ENCODE results near the gene PFDN1.

The PFDN1 gene

DNA sequence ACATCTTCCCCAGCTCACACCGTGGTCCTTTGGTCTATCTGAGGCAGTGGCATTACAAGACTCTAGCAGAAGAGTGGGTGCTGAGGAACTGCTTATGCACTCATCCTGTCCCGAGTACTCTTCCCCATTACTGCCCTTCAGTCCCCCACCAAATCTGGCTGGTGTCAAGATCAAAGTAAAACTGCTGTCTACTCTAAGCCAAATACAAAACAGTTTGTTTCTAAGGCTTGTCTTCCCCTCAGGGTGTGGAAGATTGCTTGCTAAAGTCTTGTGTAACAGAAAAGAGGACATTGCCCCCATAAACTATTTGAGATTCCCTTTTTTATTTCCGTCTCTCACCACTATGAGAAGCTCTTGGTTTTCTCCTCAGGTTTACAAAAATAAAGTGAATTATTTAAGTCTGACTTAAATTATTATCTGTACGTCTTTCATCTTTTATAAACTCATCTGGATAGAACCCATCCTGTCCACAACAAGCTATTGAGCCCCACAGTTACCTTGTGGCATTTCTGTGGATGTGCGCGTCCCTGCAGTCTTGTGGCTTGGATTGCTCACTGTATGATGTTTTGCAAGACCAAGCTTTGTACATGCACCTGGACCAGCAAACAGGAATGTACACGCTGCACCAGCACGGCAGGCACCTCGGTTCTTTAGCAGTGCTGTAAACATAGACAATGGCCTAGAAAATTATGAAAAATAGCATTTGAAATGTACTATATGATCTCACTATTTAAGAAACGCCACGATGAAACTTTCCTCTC, 66.9 kb downstream of the PFDN1 start:
- no peak overlapping the region for H3K27ac ChIP-seq
- no peak overlapping the region for H2AFZ ChIP-seq
- peaks cover under 1% of the 10 kb centered on the region for H3K4me1 ChIP-seq
- no peak overlapping the region for H3K4me3 ChIP-seq (ENCODE audit: low read depth, low read length)
- H3K36me3 ChIP-seq (ENCODE audit: control insufficient read depth, insufficient read depth, low read length) = no peaks in the 10 kb centered on the region
- TF ChIP-seq, protein P1, sequence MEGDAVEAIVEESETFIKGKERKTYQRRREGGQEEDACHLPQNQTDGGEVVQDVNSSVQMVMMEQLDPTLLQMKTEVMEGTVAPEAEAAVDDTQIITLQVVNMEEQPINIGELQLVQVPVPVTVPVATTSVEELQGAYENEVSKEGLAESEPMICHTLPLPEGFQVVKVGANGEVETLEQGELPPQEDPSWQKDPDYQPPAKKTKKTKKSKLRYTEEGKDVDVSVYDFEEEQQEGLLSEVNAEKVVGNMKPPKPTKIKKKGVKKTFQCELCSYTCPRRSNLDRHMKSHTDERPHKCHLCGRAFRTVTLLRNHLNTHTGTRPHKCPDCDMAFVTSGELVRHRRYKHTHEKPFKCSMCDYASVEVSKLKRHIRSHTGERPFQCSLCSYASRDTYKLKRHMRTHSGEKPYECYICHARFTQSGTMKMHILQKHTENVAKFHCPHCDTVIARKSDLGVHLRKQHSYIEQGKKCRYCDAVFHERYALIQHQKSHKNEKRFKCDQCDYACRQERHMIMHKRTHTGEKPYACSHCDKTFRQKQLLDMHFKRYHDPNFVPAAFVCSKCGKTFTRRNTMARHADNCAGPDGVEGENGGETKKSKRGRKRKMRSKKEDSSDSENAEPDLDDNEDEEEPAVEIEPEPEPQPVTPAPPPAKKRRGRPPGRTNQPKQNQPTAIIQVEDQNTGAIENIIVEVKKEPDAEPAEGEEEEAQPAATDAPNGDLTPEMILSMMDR (IDR thresholded peaks at IDR 0.05) = no peak
- no peaks in the 10 kb centered on the region for H3K79me2 ChIP-seq
- H3K9me3 ChIP-seq (ENCODE audit: control insufficient read depth, low read length) = no peaks in the 10 kb centered on the region
- no peak overlapping the region for H3K4me2 ChIP-seq (ENCODE audit: low read length)
- no peaks in the 10 kb centered on the region for H3K27me3 ChIP-seq (ENCODE audit: control insufficient read depth, insufficient read depth, low read length)
- no peak overlapping the region for H3K9ac ChIP-seq

GRCh38 chr5:140234377-140234989, 68.4 kb downstream of the PFDN1 start:
- Histone ChIP-seq H3K79me2 (no peaks in the 10 kb centered on the region), H3K9ac (no peak overlapping the region), H3K27ac (no peak overlapping the region), H3K9me3 (ENCODE audit: control insufficient read depth, low read length) (no peaks in the 10 kb centered on the region), H3K4me2 (ENCODE audit: low read length) (no peak overlapping the region), H2AFZ (no peak overlapping the region), H3K36me3 (ENCODE audit: control insufficient read depth, insufficient read depth, low read length) (no peaks in the 10 kb centered on the region), H3K4me3 (ENCODE audit: low read depth, low read length) (no peak overlapping the region), H3K27me3 (ENCODE audit: control insufficient read depth, insufficient read depth, low read length) (no peaks in the 10 kb centered on the region), H3K4me1 (no peaks in the 10 kb centered on the region)
- TF ChIP-seq, protein P1 (IDR thresholded peaks at IDR 0.05) = no peak

GRCh38 chr5:140232731-140233130, 70.2 kb downstream of the PFDN1 start:
- Histone ChIP-seq H3K79me2 (no peaks in the 10 kb centered on the region), H2AFZ (no peak overlapping the region), H3K36me3 (ENCODE audit: control insufficient read depth, insufficient read depth, low read length) (no peaks in the 10 kb centered on the region), H3K4me1 (no peaks in the 10 kb centered on the region), H3K4me2 (ENCODE audit: low read length) (no peak overlapping the region), H3K27me3 (ENCODE audit: control insufficient read depth, insufficient read depth, low read length) (no peaks in the 10 kb centered on the region), H3K4me3 (ENCODE audit: low read depth, low read length) (no peak overlapping the region), H3K27ac (no peak overlapping the region), H3K9me3 (ENCODE audit: control insufficient read depth, low read length) (no peaks in the 10 kb centered on the region), H3K9ac (no peak overlapping the region)
- TF ChIP-seq, protein P1 (IDR thresholded peaks at IDR 0.05) = no peak

DNA sequence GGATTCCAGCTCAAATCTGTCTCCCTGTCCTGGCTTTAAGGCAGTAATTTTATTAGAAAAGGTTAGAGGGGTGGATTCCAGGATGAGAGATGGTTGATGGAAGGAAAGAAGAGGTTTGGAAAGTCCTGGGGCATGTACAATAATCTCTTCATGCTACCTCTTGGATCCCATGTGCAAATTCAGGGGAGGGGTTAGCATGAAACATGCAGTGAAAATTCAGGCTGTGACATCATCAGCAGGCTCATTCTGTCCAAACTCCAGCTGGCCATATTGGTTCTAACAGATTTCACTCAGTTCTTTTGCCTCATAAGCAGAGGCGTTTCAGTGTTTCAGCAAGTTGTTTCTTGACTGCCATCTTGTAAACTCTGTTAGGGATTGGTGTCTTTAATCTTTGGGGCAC, 72.5 kb downstream of the PFDN1 start:
- Histone ChIP-seq H2AFZ (no peak overlapping the region), H3K4me3 (ENCODE audit: low read depth, low read length) (no peak overlapping the region), H3K27ac (no peak overlapping the region), H3K27me3 (ENCODE audit: control insufficient read depth, insufficient read depth, low read length) (no peaks in the 10 kb centered on the region), H3K79me2 (peaks cover 5% of the 10 kb centered on the region), H3K4me1 (no peaks in the 10 kb centered on the region), H3K36me3 (ENCODE audit: control insufficient read depth, insufficient read depth, low read length) (no peaks in the 10 kb centered on the region), H3K4me2 (ENCODE audit: low read length) (no peak overlapping the region), H3K9me3 (ENCODE audit: control insufficient read depth, low read length) (no peaks in the 10 kb centered on the region), H3K9ac (no peak overlapping the region)
- TF ChIP-seq, protein P1 (IDR thresholded peaks at IDR 0.05) = no peak

Measured in parathyroid adenoma (tissue), 2 donors.